C4-2B (cell line): Measurements from ENCODE around the gene GFOD2.

Source experiments
- ZFX ChIP-seq: fragments of 450-650 bp; IDR thresholded peaks from 2 replicates; pipeline ENCODE4 v1.6.1; 2017
- TF ChIP-seq, protein P1 (sequence below): fragments of 450-650 bp; conservative IDR thresholded peaks from 2 replicates; pipeline ENCODE4 v1.5.1; 2017; ENCODE audit warnings: mild to moderate bottlenecking

DNA sequence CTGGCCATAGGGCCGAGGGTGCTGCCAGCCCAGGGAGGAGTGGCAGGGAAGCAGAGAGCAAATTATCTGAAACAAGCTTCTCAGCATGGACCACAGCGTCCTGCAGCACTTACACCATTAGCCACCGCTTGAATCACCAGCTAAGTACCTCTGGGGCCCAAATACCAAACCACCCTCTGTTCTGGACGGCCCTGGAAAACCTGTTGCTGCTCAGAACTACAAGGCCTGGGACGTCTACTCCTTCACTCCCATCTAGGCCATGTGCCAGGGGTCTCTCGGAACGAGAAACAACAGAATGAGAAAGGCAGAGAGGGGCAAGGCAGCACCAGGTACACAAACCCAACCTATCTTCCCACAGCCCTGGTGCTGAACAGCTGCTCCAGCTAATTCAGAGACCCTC, 39.9 kb upstream of the GFOD2 start:
- TF ChIP-seq, protein P1, sequence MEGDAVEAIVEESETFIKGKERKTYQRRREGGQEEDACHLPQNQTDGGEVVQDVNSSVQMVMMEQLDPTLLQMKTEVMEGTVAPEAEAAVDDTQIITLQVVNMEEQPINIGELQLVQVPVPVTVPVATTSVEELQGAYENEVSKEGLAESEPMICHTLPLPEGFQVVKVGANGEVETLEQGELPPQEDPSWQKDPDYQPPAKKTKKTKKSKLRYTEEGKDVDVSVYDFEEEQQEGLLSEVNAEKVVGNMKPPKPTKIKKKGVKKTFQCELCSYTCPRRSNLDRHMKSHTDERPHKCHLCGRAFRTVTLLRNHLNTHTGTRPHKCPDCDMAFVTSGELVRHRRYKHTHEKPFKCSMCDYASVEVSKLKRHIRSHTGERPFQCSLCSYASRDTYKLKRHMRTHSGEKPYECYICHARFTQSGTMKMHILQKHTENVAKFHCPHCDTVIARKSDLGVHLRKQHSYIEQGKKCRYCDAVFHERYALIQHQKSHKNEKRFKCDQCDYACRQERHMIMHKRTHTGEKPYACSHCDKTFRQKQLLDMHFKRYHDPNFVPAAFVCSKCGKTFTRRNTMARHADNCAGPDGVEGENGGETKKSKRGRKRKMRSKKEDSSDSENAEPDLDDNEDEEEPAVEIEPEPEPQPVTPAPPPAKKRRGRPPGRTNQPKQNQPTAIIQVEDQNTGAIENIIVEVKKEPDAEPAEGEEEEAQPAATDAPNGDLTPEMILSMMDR, result no peak
- TF ChIP-seq ZFX, result no peak
